Measurements from ENCODE around the gene KCNT1.

KCNT1 gene

DNA sequence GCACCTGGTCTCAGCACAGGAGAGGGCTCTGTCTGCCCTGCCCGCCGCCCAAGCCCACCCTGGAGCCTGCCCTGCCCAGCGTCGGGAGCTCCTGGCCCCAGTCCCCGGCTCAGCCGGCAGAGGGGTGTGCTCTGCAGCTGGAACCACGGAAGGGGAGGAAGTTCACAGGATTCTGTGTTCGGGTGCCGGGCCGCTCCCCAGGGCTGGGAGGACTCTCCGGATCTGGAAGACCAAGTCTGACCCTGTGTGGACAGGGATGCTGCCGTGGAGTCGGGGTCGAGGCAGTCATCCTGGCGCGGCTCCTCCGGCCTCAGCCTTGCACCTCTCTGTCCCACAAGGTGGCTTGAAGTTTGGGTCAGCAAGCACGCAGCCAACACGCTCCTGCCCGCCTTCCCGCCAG, 78.6 kb downstream of the KCNT1 start:
- no peak for DNase-seq (ENCODE audit: low read depth in 3 of 3)

DNA sequence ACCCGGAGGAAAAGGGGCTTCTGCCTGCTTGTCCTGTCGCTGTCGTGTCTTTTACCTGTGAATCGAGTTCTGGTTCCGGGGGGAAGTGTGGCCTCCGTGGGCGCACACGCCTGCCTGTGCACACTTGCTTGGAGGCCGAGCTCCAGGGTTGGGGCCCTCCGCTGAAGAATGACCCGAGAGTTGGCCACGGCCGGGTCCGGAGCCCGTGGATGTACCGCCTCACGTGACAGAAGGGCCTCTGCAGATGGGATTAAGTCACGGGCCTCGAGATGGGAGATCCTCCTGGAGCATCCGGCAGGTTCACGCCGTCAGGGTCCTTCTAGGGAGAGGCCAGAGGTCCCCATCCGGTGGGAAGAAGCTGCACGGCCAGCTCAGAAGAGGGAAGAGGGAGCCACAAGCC, 81.0 kb downstream of the KCNT1 start:
- no peak for DNase-seq (ENCODE audit: low read depth in 3 of 3)

DNA sequence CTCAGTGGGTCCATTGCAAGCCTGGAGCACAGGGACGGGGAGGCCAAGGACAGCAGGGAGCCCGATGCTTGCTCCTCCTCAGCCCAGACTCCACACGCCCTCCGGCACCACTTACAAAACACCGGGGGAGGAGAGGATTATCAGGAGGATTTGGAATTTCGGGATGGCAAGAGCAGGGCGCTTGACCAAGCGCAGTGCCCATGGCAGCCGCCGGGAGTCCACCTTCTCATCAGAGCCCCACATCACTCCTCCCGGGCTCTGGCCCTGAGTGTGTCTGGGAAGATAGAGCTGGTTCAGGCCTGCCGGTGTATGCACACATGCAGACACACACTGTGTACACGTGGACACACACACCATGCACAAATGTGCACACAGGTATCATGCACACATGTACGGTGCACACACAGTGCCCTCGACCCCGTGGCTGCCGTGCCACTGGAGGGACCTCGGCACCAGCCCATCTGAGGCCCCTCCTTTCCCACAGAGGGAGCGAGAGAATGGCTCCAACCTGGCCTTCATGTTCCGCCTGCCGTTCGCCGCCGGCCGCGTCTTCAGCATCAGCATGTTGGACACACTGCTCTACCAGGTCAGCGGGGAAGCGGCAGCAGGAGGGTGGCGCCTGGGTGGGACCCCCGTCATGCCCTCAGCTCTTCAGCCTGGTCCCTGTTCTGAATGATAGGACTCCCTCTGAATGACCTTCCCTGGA, 81.7 kb downstream of the KCNT1 start:
- DNase-seq (ENCODE audit: low read depth in 3 of 3), result no peak

DNA sequence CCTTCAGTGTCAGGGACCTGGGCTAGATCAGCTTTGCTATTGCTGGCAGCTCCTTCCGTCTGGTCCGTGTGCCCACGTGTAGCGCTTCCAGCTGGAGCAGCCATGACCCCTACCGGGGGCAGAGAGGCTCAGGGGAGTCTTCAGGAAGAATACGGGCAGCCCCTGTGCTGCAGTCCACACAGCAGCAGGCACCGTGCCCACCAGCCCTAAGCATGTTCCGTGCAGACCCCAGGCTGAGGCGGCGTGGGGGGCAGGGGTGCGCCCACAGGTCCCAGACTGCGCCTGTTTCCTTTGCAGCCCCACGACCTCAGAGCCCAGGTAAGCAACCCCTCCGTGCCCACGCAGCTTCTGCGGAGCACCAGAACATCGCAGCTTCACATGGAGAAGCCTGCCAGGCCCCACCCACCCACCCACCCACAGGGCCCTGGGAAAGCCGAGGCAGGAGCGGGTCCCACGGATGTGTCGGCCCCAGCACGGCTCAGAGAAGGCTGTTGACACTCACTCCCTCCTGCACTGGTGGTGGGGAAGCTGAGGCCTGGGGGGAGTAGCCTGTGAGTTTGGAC, 83.1 kb downstream of the KCNT1 start:
- DNase-seq (ENCODE audit: low read depth in 3 of 3), result no peak

DNA sequence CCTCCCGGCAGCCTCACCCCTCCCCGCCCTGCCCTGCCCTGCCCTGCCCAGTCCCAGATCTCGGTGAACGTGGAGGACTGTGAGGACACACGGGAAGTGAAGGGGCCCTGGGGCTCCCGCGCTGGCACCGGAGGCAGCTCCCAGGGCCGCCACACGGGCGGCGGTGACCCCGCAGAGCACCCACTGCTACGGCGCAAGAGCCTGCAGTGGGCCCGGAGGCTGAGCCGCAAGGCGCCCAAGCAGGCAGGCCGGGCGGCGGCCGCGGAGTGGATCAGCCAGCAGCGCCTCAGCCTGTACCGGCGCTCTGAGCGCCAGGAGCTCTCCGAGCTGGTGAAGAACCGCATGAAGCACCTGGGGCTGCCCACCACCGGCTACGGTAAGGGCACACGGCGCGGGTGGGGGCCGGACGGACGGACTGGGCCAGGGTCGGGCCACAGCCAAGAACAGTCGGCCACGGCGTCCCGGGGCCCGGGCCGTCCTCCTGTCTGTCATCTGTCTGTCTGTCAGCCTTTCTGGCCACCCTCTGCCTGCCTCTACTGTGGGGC, 84.2 kb downstream of the KCNT1 start:
- DNase-seq (ENCODE audit: low read depth in 3 of 3), result no peak

DNA sequence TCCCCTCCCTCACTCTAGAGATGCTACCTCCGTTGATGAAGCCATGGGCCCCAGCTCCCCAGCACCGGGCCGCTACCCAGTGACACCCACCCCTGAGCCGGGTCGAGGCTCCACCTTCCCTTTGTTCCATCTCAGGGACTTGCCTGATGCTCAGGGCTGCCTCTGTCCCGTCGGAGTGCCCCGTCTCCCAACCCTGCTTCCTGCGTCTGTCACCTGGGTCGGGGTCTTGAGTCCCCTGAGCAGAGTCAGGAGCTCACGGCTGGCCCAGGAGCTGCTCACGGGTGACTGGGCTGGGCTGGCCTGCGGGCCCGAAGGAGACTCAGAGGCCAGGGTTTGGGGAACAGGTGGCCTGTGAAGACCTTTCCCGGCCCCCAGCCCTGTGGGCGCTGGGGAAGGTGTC, 85.3 kb downstream of the KCNT1 start:
- DNase-seq (ENCODE audit: low read depth in 3 of 3), result no peak

DNA sequence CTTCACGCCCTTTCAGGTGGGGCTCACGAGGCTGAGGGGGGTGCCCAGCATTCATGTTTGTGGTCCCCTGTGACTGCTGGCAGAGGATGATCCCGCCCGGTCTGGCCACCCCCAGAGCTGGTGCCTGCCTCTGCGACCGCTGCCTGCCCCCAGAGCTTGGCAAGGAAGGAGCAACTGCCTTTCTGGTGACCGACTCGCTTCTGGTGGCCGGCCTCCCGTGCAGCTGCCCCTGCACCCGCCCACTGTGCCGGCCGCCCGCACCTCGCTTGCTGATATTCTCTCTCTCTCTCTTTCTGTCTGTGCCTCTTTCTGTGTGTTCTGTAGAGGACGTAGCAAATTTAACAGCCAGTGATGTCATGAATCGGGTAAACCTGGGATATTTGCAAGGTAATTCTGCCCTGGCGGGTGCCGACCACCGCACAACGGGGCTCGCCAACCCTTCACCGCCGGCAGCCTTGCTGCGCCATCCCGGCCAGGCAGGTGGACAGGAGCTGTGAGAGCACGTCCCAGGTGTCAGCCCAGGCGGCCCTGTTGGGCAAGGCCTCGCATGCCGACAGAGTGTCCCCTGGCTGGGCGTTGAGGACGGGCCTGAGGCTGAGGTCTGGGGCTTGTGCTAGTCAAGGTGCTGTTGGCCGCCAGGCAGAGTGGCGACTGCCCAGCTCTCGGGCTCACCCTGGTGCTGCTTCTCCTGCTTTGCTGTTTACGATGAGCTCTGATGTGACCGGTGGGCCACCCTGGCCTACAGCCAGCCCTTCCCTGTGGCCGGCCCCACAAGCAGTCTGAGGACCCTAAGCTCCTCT, 86.0 kb downstream of the KCNT1 start:
- no peak for DNase-seq (ENCODE audit: low read depth in 3 of 3)

DNA sequence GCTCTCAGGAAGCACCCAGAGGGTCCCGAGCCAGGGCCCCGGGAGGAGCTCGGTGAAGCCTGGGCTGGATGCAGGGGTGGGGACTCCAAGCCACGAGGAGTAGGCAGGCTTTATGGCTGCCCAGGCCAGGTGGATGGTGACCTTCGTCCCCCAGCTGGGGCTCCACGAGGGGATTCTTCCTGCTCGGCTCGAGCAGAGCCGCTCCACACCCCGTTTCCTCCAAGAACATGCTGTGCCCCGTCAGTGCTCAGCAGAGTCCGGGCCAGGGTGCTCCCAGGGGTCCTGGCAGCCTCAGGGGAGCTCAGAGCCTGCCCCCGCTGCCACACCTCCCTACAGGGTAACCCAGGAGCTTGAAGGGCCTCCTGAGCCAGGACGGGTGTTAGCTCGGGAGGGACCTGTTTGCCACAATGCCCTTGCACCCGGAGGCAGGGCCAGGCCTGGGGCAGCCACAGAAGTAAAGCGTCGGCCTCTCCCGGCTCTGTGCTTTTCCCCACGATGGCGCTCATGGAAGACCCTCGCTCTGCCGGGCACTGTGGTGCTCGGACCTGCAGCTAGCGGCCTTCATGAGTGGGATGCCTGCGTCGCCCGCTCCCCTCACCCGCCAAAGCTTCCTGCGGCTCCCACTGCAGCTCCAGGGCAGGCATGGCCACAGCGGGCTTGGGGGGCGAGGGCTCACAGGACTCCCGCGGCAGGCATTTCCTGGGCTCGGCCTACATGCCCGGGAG, 86.8 kb downstream of the KCNT1 start:
- no peak for DNase-seq (ENCODE audit: low read depth in 3 of 3)

DNA sequence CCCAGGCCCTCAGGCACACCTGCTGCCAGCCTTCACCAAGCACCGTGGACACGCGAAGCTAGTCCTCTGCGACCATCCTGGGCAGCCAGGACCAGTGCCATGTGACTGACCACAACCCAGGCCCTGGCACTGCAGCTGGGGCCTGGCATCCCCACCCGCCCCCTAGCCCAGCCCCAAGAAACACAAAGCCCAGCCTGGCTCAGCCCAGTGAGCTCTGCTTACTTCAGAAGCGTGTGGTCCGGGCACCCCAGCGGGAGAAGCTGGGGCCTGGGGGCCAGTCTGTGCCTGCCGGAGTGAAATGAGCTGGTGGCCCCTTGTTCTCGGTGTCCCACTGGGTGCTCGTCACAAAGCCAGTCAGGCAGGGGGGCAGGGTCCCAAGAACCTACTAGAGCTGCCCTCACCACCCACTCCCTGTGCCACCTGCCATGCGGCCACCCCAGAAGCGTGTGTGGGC, 87.9 kb downstream of the KCNT1 start:
- DNase-seq (ENCODE audit: low read depth in 3 of 3), result no peak

DNA sequence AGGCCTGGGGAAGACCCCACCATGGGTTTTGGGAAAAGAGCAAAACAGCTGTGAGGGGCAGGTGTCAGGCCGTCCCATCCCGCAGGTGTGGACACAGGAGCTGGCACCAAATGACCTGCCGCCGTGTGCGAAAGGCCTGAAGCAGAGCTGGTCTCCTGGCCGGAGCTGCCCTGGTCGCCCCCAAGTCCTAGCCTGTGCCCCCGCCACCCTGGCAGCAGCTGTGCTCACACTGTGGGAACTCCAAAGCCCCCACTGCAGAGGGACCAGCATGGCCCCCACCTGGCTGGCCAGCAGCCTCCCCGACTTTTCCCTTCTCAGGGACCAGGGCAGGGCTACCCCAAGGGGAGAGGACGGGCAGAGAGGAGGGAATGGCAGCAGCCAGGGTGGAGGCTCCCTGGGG, 88.4 kb downstream of the KCNT1 start:
- DNase-seq (ENCODE audit: low read depth in 3 of 3), result no peak

DNA sequence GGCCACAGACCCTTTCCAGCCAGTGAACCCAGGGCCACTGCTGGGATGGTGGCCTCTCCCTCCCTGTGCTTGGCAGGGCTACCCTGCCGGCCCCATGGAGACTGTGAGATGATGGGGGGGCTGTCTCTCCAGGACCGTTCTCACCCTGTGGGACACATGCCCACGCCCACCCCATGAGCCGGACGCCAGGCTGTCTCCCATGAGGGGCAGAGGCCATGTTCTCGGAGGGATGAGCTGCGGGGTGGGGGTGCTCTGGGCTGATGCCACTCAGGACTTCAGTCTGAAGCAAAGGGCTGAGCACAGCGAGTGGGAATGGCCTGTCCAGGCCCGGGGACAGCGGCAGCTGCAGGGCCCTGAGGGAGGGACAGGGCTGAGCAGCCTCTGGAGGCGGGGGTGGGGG, 88.9 kb downstream of the KCNT1 start:
- no peak for DNase-seq (ENCODE audit: low read depth in 3 of 3)

DNA sequence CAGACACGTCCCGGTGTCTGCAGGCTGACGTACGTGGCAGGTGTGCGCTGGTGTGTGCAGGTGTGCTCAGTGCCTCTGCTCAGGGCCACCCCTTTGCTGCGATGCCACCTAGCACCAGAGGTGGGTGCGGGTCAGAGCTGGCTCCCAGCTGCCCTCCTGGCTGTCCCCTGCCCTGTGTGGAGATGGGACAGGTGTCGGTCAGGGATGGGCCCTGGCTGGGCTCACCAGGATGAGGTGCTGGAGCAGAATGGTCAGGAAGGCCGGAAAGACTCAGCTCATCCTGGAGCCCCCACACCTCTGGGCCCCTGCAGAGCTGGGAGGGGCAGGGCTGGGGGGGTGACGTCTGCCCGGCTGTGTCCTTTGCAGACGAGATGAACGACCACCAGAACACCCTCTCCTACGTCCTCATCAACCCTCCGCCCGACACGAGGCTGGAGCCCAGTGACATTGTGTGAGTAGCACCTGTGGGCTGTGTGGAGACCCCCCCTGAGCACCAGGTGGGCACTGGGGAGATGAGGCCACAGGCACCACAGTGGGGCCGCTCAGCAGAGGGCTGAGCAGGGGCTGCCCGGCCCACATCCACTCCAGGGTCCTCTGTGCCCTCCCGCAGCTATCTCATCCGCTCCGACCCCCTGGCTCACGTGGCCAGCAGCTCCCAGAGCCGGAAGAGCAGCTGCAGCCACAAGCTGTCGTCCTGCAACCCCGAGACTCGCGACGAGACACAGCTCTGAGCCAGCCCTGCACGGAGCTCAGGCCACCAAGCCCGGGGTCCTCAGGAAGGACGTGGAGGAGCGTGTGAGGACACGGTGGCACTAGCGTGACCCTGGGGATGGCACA, 89.7 kb downstream of the KCNT1 start:
- no peak for DNase-seq (ENCODE audit: low read depth in 3 of 3)

DNA sequence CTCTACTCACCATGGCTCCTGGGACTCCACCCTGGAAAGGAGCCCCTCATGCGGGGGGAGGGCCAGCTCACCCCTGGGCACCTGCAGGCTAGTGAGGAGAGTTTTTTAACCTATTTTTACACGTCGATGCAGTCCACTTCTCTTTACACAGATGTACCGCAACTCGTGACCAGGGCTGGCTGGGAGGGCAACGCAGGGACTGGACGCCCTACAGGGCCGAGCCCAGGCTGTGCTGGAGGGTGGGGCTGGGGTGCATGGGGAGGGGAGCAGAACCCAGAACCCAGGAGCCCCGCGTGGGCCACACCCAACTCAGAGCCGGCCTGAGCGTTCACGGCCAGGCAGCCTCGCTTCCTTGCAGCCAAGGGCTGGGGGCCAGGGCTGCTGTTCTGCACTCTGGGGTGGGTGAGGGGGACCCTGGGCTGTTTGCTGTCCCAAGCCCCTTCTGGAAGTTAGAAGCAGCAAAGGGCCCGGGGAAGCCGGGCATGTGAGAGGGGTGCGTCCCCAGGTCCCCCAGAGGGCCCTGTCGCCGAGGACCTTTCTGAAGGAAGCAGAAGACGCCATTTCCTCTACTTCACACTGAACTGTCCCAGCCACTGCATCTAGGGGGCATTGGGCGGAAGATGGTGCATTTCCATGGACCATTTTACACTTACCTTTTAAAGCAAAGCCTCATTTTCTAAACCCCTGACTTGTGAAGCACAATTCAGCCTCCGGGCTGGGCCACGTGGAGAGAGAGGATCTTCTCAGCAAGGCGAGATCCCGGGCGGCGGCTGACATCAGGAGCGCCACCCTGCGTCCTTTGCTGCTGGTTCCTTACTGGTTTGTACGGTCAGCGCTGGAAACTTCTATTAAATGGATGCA, 90.5 kb downstream of the KCNT1 start:
- no peak for DNase-seq (ENCODE audit: low read depth in 3 of 3)

DNA sequence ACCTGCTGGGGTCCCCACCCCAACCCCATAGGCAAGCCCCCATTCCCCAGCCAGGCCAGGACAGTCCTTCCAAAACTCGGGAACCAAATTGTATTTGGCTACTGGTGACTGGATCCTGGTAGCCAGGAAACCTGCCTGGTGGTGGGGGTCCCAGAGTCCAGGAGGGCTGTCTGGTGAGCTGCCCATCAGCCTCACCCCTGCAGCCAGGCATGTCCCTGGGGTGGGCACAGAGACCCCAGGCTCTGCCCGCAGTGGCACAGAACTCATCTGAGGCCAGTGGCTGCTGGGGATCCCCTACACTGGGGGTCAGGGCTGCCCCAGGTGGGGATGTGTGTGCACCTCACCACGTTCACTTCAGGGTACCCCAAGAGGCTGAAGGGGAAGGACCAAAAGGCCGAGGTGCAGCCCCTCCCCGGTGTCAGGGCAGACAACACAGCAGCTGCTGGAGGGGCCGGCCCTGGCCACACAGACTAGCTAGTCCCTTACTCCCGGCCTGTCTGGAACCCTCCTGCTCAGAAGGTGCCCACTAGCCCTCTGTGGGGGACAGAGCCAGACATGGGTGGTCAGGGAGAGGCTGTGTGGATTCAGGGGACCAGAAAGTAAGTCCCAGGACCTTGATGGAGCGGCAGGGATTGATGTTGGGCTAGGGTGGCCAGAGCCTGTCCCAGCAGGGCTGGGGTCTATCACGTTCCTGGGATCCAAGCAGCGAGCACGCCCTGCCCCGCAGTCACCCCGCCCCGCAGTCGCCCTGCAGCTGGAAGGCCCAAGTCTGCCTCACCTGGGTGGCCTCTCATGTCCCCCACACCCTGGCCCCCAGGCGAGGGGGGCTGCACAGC, 91.5 kb downstream of the KCNT1 start:
- DNase-seq (ENCODE audit: low read depth in 3 of 3), result no peak

DNA sequence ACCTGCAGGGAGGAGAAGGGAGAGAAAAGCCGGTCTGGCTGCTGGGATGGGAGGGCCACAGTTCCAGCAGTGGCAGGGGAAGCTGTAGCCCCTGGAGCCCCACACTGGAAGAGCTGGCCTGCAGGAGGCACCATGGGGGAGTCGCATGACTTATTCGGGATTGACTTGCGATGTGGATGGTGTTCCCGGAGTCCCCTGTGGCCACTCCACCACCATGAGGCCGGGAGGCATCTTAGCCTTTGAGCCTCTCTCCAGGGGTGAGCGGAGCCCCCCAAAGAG, 92.0 kb downstream of the KCNT1 start:
- no peak for DNase-seq (ENCODE audit: low read depth in 3 of 3)

DNA sequence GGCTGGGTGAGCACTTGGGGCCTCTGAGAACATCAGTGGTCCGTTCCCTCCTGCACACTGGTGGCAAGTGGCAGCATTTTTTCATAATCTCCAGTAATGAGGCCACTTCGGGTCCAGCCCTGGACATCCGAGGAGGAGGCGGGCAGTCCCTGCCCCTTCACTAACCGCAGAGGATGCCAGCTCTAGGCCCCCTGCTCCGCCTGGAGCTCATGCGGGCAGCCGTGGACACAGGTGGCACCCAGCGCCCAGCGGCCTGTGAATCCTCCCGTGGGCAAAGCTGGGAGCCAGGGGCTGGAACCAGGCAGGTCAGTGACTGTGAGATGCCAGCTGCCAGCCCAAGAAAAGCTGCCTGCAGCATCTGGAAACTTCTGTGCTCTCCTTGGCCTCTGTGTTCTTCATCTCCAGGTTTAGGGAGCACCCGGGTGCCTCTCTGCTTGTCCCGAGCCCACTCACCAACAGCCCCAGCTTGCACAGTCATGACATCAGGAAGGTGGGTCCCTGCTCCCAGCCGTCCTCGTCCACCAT, 92.4 kb downstream of the KCNT1 start:
- DNase-seq (ENCODE audit: low read depth in 3 of 3), result no peak

DNA sequence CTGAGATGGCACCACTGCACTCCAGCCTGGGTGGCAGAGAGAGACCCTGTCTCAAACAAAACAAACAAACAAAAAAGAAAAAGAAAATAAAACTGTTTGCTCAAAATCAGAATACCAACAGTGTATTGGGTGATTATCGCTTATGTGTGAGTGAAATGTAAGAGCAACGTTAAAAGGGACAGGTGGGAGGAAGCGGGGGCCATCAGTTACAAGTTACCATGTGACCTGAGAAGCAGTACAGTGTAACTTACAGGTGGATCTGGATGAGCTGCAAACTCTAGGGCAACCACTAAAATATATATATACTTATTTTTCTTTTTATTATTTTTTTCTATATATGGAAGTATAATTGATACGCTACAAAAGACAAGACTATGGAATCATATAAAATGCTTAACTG, 93.4 kb downstream of the KCNT1 start:
- DNase-seq (ENCODE audit: low read depth in 3 of 3), result no peak

DNA sequence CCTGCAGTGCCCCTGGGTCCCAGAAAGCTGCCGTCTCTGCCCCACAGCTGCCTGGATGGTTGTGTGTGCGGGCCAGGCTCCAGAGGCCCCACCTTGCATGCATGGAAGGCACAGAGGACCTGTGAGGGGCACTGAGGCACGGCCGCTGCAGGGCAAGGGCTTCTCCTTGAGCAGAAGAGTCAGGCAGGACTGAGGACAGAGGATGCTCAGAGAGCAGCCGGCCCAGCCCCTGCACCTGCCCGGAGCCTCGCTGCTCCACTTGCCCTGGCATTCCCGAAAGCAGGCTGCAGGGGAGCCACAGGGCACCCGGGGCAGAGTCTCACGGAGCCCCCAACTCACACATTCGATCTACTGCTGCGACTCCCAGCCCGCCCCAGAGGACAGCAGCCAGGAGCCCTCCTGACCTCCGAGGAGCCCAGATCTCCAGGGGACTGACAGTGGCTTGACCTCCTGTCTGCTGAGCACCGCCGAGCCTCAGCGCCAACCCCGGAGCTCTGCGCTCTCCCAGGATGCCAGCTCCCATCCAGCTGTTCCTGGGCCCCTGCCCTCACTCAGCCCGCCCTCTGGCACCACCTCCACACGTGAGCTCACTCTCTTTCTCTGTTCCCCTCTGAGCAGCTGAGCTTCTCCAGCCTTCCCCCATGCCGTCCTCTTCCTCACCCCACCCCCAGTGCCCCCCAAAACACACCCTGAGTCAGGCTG, 95.0 kb downstream of the KCNT1 start:
- DNase-seq (ENCODE audit: low read depth in 3 of 3), result no peak
